Measurements from ENCODE around the gene HMOX2. TPM values are rescaled to one million over a fixed set of nuclear protein-coding genes. Genes with fewer than 3 reads are reported as not detected.

The HMOX2 gene
- total RNA-seq, 4 donors from 2014 or later = 26.6 to 45.9 (median 44.7) TPM

DNA sequence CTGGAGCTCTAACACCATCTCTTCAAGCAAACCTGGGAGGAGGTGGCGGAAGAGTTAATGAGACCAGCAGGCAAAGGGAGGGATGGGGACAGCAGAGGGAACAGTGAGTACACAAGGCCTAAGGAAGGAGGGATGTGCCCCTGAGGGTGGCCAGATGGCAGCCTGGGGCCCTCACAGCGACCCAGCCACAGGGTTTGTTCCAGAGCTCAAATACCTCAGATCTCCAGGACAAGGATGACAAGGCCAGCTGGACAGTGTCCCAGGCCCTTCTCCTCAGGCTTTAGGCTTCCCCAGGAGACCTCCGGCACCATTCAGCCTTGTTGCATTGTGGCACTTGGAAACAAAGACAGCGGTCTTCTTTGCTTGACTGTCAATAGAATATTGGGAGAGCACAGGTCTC is 47.5 kb downstream of the HMOX2 start:
- H3K36me3 ChIP-seq = peaks cover 0 to 18% (median 6%) of the 10 kb centered on the region in 4 donors
- H3K4me1 ChIP-seq = peaks cover 21 to 45% (median 24%) of the 10 kb centered on the region in 4 donors
- WGBS = 98% methylated on average over 4 of the region's 4 CpGs
- no peaks in the 10 kb centered on the region for H3K27me3 ChIP-seq
- H3K27ac ChIP-seq (replicated peaks in 1 of 4) = no peak overlapping the region
- H3K9me3 ChIP-seq = no peaks in the 10 kb centered on the region
- no peak overlapping the region for H3K4me3 ChIP-seq
- intact Hi-C loops (cut with DNase I) = no loop called here
- DNase-seq (ENCODE audit: extremely low spot score) = no peak
- TF ChIP-seq, protein P1, sequence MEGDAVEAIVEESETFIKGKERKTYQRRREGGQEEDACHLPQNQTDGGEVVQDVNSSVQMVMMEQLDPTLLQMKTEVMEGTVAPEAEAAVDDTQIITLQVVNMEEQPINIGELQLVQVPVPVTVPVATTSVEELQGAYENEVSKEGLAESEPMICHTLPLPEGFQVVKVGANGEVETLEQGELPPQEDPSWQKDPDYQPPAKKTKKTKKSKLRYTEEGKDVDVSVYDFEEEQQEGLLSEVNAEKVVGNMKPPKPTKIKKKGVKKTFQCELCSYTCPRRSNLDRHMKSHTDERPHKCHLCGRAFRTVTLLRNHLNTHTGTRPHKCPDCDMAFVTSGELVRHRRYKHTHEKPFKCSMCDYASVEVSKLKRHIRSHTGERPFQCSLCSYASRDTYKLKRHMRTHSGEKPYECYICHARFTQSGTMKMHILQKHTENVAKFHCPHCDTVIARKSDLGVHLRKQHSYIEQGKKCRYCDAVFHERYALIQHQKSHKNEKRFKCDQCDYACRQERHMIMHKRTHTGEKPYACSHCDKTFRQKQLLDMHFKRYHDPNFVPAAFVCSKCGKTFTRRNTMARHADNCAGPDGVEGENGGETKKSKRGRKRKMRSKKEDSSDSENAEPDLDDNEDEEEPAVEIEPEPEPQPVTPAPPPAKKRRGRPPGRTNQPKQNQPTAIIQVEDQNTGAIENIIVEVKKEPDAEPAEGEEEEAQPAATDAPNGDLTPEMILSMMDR (IDR thresholded peaks at IDR 0.05) = no peak
- TF ChIP-seq POLR2A (IDR thresholded peaks at IDR 0.05; ENCODE audit: low read depth) (no peak), EP300 (IDR thresholded peaks at IDR 0.05) (no peak), POLR2AphosphoS5 (IDR thresholded peaks at IDR 0.05) (no peak)

DNA sequence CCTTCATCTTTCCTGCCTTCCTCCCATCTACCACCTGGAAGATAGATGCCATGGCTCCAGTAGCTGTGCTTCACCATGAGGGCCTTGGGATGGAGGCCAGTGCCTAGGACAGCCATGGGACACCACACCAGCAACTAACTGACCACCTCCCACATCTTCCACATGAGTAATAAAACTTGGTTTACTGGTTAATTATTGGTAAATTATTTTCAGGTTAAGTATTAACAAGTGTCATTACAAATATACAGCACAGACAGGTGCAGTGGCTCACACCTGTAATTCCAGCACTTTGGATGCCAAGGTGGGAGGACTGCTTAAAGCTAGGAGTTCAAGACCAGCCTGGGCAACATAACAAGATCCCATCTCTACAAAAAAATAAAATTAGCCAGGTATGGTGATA is 48.4 kb downstream of the HMOX2 start:
- no peak for DNase-seq (ENCODE audit: extremely low spot score)
- Histone ChIP-seq H3K9me3 (no peaks in the 10 kb centered on the region), H3K36me3 (peaks cover 0 to 18% (median 6%) of the 10 kb centered on the region in 4 donors), H3K4me3 (no peak overlapping the region), H3K27ac (replicated peaks in 1 of 4) (no peak overlapping the region), H3K4me1 (peaks cover 29 to 54% (median 33%) of the 10 kb centered on the region in 4 donors), H3K27me3 (no peaks in the 10 kb centered on the region)
- intact Hi-C loops (cut with DNase I) = no loop called here
- TF ChIP-seq POLR2A (IDR thresholded peaks at IDR 0.05; ENCODE audit: low read depth) (no peak), EP300 (IDR thresholded peaks at IDR 0.05) (no peak), POLR2AphosphoS5 (IDR thresholded peaks at IDR 0.05) (no peak)
- TF ChIP-seq, protein P1 (IDR thresholded peaks at IDR 0.05) = no peak

DNA sequence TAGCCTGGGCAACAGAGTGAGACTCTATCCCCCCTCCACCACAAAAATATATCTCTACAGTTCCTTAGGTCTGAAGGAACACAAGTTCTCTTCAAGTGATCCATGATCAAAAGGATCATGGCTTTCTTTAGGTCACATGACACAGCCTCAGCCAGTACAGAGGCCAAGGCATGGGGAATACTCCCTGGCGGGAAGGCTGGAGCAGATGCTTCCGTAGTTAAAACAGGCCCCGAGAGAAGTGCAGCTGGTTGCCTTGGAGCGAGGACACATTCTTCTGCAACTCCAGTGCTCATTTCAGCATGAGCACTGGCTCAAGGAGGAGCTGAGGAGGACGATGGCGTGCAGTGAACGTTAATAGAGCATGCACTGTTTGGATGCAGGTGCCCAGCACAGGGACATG is 48.9 kb downstream of the HMOX2 start:
- peaks cover 32 to 57% (median 36%) of the 10 kb centered on the region in 4 donors for H3K4me1 ChIP-seq
- TF ChIP-seq EP300 (IDR thresholded peaks at IDR 0.05) (no peak), POLR2AphosphoS5 (IDR thresholded peaks at IDR 0.05) (no peak), POLR2A (IDR thresholded peaks at IDR 0.05; ENCODE audit: low read depth) (no peak)
- TF ChIP-seq, protein P1 (IDR thresholded peaks at IDR 0.05) = no peak
- H3K9me3 ChIP-seq = no peaks in the 10 kb centered on the region
- no peak overlapping the region for H3K4me3 ChIP-seq
- H3K27ac ChIP-seq (replicated peaks in 1 of 4) = no peak overlapping the region
- intact Hi-C loops (cut with DNase I) = no loop called here
- WGBS = 86% methylated on average over 7 of the region's 7 CpGs
- H3K27me3 ChIP-seq = no peaks in the 10 kb centered on the region
- H3K36me3 ChIP-seq = peaks cover 0 to 18% (median 6%) of the 10 kb centered on the region in 4 donors
- no peak for DNase-seq (ENCODE audit: extremely low spot score)

DNA sequence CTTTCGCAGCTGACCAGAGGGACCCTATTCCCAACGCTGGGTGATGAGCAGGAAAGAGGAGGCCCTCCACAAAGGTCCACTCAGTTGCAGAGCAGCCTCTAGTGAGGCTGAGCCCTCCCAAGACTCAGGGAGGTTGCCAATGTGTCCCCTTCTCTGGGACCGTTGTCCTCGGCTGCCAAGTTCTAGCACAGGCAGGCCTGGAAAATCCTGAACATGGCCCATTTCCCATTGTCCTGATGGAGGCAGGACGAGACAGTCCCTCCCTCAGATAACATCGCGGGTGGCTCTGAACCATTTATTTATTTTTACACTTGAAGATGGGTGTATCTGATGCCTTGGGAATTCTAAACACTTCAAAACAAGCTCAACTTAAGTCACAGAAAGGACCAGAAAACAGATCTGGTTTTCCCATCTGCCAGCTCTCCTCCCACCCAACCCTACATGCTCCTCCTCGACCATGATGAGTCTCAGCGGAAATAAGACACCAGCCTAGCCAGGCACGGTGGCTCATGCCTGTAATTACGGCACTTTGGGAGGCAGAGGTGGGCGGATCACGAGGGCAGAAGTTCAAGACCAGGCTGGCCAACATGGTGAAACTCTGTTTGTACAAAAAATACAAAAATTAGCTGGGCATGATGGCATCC is 49.6 kb downstream of the HMOX2 start:
- no peak for TF ChIP-seq EP300 (IDR thresholded peaks at IDR 0.05)
- no peak for TF ChIP-seq POLR2A (IDR thresholded peaks at IDR 0.05; ENCODE audit: low read depth)
- no peak for TF ChIP-seq POLR2AphosphoS5 (IDR thresholded peaks at IDR 0.05)
- TF ChIP-seq, protein P1 (IDR thresholded peaks at IDR 0.05) = no peak
- peaks cover 32 to 57% (median 37%) of the 10 kb centered on the region in 4 donors for H3K4me1 ChIP-seq
- intact Hi-C loops (cut with DNase I) = no loop called here
- peaks cover 0 to 18% (median 6%) of the 10 kb centered on the region in 4 donors for H3K36me3 ChIP-seq
- H3K27ac ChIP-seq (replicated peaks in 1 of 4) = no peak overlapping the region
- no peaks in the 10 kb centered on the region for H3K27me3 ChIP-seq
- H3K9me3 ChIP-seq = no peaks in the 10 kb centered on the region
- H3K4me3 ChIP-seq = no peak overlapping the region
- 84% methylated on average over 12 of the region's 13 CpGs for WGBS
- no peak for DNase-seq (ENCODE audit: extremely low spot score)

All from esophagus muscularis mucosa (tissue), 4 donors.